IPS-18c (cell line): ENCODE results near the gene DROSHA.

Experiments
- H3K4me3 ChIP-seq: 2 replicates; pipeline ENCODE4 v1.7.0; 2013; ENCODE audit warnings: low read depth, mild to moderate bottlenecking, low read length, moderate library complexity; ENCODE audit not compliant: insufficient read depth
- H3K9me3 ChIP-seq: one replicate; pipeline ENCODE4 v1.6.1; 2013; ENCODE audit warnings: mild to moderate bottlenecking, low read length, moderate library complexity; ENCODE audit not compliant: control insufficient read depth, insufficient read depth

Gene DROSHA

GRCh38 chr5:31443572-31443971 lies 88.3 kb downstream of the DROSHA start:
- H3K9me3 ChIP-seq: no peaks in the 10 kb centered on the region
- no peak overlapping the region for H3K4me3 ChIP-seq

GRCh38 chr5:31442058-31442745 lies 89.7 kb downstream of the DROSHA start:
- Histone ChIP-seq H3K4me3 (no peak overlapping the region), H3K9me3 (no peaks in the 10 kb centered on the region)

- Histone ChIP-seq H3K9me3 (no peaks in the 10 kb centered on the region), H3K4me3 (no peak overlapping the region)
Observed at GRCh38 chr5:31436851-31437250, 95.0 kb downstream of the DROSHA start.

- Histone ChIP-seq H3K4me3 (no peak overlapping the region), H3K9me3 (no peaks in the 10 kb centered on the region)
Observed at GRCh38 chr5:31435730-31436129, 96.2 kb downstream of the DROSHA start.

GRCh38 chr5:31434898-31435297 lies 97.0 kb downstream of the DROSHA start:
- H3K4me3 ChIP-seq: no peak overlapping the region
- no peaks in the 10 kb centered on the region for H3K9me3 ChIP-seq

DNA sequence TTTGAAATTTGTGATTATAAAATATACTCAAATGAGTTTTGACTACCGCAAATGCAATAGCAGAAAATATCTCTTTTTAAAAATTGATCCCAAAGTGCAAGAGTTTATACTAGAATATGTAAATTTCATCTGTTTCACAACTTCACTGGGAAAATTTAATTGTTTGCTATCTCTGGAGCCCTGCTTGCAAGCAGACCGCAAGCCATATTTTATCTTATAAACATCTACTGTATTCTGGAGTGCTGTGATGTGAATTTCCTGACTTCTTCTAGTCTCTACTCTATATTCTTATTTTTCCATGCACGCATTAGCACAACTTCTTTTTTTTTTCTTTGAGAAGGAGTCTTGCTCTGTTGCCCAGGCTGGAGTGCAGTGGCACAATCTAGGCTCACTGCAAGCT lies 98.7 kb downstream of the DROSHA start:
- H3K9me3 ChIP-seq: no peaks in the 10 kb centered on the region
- H3K4me3 ChIP-seq: no peak overlapping the region

GRCh38 chr5:31427724-31428309 lies 104.1 kb downstream of the DROSHA start:
- no peaks in the 10 kb centered on the region for H3K9me3 ChIP-seq
- no peak overlapping the region for H3K4me3 ChIP-seq

DNA sequence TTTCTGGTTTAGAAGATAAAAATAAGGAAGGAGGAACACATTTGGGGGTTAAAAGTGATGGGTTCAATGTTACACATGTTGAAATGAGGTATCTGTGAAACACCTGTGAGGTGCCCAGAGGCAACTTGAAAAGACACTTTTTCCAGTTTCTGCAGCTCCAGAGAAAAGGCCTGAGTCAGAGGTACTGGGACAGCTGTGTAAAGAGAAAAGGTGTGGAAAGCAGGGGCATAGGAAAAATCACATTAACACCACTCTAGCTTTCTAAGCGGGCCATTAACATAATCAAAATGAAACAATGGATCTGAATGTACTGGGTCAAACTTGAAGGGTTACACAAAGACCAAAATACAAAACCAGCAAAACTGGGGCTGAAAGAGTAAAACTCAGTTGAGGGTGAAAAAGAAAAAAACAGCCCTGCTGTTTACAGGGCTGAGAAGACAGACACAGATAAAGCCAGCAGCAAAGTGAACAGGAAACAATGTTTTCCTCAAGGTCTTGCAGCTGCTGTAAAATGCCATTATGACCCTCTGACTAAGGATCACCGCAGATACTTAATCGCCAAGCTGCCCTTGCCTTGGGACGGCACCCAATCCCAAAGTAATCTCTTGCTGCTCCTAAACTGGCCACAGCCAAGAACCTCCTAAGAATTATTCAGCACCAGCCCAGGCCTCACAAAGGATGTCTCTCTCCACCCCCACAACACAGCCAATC lies 104.7 kb downstream of the DROSHA start:
- Histone ChIP-seq H3K9me3 (no peaks in the 10 kb centered on the region), H3K4me3 (no peak overlapping the region)

GRCh38 chr5:31421806-31422586 lies 109.9 kb downstream of the DROSHA start:
- H3K4me3 ChIP-seq: no peak overlapping the region
- H3K9me3 ChIP-seq: no peaks in the 10 kb centered on the region

DNA sequence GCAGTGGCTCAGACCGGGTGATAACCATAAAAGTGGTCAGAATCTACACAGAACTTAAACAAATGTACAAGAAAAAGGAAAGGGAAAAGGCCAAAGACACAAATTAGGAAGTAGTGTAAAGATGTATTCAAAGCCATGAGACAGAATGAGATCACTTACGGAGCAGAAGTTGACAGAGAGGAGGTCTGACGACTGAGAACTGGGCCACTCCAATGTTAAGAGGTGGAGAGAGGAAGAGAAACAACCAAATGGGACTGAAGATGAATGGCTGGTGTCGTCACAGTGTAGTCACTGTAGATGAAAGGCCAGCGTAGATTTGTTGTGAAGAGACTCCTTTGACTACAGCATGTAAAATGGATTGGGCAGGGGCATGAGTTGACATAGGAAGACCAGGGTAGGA lies 114.4 kb downstream of the DROSHA start:
- H3K9me3 ChIP-seq: no peaks in the 10 kb centered on the region
- H3K4me3 ChIP-seq: no peak overlapping the region

GRCh38 chr5:31416547-31416946 lies 115.3 kb downstream of the DROSHA start:
- Histone ChIP-seq H3K9me3 (no peaks in the 10 kb centered on the region), H3K4me3 (no peak overlapping the region)

- no peaks in the 10 kb centered on the region for H3K9me3 ChIP-seq
- no peak overlapping the region for H3K4me3 ChIP-seq
Observed at GRCh38 chr5:31415960-31416359, 115.9 kb downstream of the DROSHA start.

- no peaks in the 10 kb centered on the region for H3K9me3 ChIP-seq
Observed at GRCh38 chr5:31415009-31415923, 116.6 kb downstream of the DROSHA start.

DNA sequence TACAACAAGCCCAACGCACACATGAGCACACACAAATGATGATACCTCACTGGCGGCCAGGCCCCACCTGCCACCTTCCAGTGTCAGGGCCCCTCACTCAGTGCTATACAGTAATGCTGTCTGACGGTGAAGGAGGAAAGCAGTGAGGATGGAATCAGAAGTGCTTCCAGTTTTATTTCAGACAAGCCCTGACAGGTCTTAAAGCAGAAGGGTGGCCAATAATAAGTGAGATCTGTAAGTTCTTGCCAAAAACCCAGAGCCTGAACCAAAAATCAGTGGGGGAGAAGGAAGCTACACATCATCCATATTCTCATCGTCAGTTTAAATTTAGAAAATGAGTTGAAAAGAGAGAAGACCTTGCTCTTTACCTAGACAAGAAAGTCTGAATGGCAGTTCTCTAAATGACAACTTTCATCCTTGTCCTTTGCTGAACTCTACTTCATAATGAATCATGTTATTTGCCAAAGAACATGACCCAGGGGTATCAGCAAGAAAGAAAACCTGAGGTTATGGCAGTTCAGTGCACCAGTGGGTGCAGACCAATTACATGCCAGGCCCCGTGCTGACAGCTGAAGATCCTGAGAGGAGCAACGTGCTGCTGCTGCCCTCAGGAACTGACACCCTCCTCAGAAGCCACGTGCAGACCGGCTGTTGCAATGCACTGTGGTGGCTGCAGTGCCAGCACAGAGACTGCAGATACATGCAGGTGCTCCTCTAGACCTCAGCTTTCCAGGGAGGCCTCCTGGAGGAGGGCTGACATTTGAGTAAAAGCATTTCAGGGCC lies 118.7 kb downstream of the DROSHA start:
- no peak overlapping the region for H3K4me3 ChIP-seq
- no peaks in the 10 kb centered on the region for H3K9me3 ChIP-seq

More at GRCh38 chr5:31415009-31415923, 116.6 kb downstream of the DROSHA start:
- H3K4me3 ChIP-seq: no peak overlapping the region

DNA sequence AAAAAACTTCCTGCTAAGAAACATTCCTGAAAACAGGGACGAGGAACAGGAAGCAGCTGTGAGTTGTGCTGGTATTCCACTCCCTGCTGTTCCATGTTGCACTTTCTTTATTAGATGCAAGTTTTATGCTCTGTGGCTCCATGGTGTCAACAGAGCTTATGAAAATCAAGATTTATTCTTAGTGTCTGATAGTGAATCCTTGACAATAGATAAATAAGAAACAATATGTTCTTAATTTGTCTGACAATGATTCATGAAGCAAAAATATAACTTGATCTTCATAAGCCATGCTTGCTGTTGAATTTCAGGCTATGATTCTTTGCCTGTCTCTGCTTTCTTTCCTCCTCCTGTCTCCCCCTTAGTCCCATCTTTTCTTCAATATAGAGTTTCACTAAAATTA lies 119.6 kb downstream of the DROSHA start:
- H3K9me3 ChIP-seq: no peaks in the 10 kb centered on the region

GRCh38 chr5:31410089-31410488 lies 121.8 kb downstream of the DROSHA start:
- Histone ChIP-seq H3K9me3 (no peaks in the 10 kb centered on the region), H3K4me3 (no peak overlapping the region)

More for the DNA sequence above, 119.6 kb downstream of the DROSHA start:
- H3K4me3 ChIP-seq: no peak overlapping the region
